ENCODE data around the gene TBC1D5.

Gene TBC1D5

GRCh38 chr3:17478673-17479072 lies 263.8 kb downstream of the TBC1D5 start:
- DNase-seq = peak in 1 of 2 experiments; percentile 51
- no peak for TF ChIP-seq GATA1 (IDR thresholded peaks at IDR 0.05; ENCODE audit: low read depth, low read length)

GRCh38 chr3:17473761-17474160 lies 268.7 kb downstream of the TBC1D5 start:
- peak in 1 of 2 experiments; percentile 20 for DNase-seq
- no peak for TF ChIP-seq POLR2A (IDR thresholded peaks at IDR 0.05; ENCODE audit: low read length)
- no peak for TF ChIP-seq GATA1 (IDR thresholded peaks at IDR 0.05; ENCODE audit: low read depth, low read length)

- DNase-seq = no peak
- TF ChIP-seq POLR2A (IDR thresholded peaks at IDR 0.05; ENCODE audit: low read length) = no peak
- no peak for TF ChIP-seq GATA1 (IDR thresholded peaks at IDR 0.05; ENCODE audit: low read depth, low read length)
Measured at GRCh38 chr3:17469954-17470353, 272.5 kb downstream of the TBC1D5 start.

GRCh38 chr3:17469520-17469919 lies 272.9 kb downstream of the TBC1D5 start:
- no peak for DNase-seq
- TF ChIP-seq POLR2A (IDR thresholded peaks at IDR 0.05; ENCODE audit: low read length) (no peak), GATA1 (IDR thresholded peaks at IDR 0.05; ENCODE audit: low read depth, low read length) (no peak)

- no peak for DNase-seq
- no peak for TF ChIP-seq GATA1 (IDR thresholded peaks at IDR 0.05; ENCODE audit: low read depth, low read length)
- TF ChIP-seq POLR2A (IDR thresholded peaks at IDR 0.05; ENCODE audit: low read length) = no peak
Measured at GRCh38 chr3:17466028-17466427, 276.4 kb downstream of the TBC1D5 start.

- TF ChIP-seq GATA1 (IDR thresholded peaks at IDR 0.05; ENCODE audit: low read depth, low read length) (no peak), POLR2A (IDR thresholded peaks at IDR 0.05; ENCODE audit: low read length) (no peak)
- DNase-seq = no peak
Measured at GRCh38 chr3:17459470-17459993, 282.9 kb downstream of the TBC1D5 start.

- no peak for DNase-seq
- TF ChIP-seq GATA1 (IDR thresholded peaks at IDR 0.05; ENCODE audit: low read depth, low read length) = no peak
- no peak for TF ChIP-seq POLR2A (IDR thresholded peaks at IDR 0.05; ENCODE audit: low read length)
Measured at GRCh38 chr3:17456650-17457049, 285.8 kb downstream of the TBC1D5 start.

- no peak for DNase-seq
- no peak for TF ChIP-seq POLR2A (IDR thresholded peaks at IDR 0.05; ENCODE audit: low read length)
Measured at GRCh38 chr3:17456046-17456445, 286.4 kb downstream of the TBC1D5 start.

- TF ChIP-seq POLR2A (IDR thresholded peaks at IDR 0.05; ENCODE audit: low read length) (no peak), GATA1 (IDR thresholded peaks at IDR 0.05; ENCODE audit: low read depth, low read length) (no peak)
- DNase-seq = peak; percentile 72
Measured at GRCh38 chr3:17444865-17445264, 297.6 kb downstream of the TBC1D5 start.

GRCh38 chr3:17443142-17443541 lies 299.3 kb downstream of the TBC1D5 start:
- TF ChIP-seq POLR2A (IDR thresholded peaks at IDR 0.05; ENCODE audit: low read length) (no peak), GATA1 (IDR thresholded peaks at IDR 0.05; ENCODE audit: low read depth, low read length) (no peak)

GRCh38 chr3:17442332-17443049 lies 299.9 kb downstream of the TBC1D5 start:
- DNase-seq = peak in 1 of 2 experiments; percentile 15
- no peak for TF ChIP-seq GATA1 (IDR thresholded peaks at IDR 0.05; ENCODE audit: low read depth, low read length)

More at GRCh38 chr3:17443142-17443541, 299.3 kb downstream of the TBC1D5 start:
- DNase-seq = peak; percentile 25 to 33

- DNase-seq = no peak
- TF ChIP-seq POLR2A (IDR thresholded peaks at IDR 0.05; ENCODE audit: low read length) (no peak), GATA1 (IDR thresholded peaks at IDR 0.05; ENCODE audit: low read depth, low read length) (no peak)
Measured at GRCh38 chr3:17433876-17434275, 308.6 kb downstream of the TBC1D5 start.

GRCh38 chr3:17432236-17432635 lies 310.2 kb downstream of the TBC1D5 start:
- TF ChIP-seq POLR2A (IDR thresholded peaks at IDR 0.05; ENCODE audit: low read length) (no peak), GATA1 (IDR thresholded peaks at IDR 0.05; ENCODE audit: low read depth, low read length) (no peak)
- DNase-seq = peak; percentile 49 to 71

GRCh38 chr3:17431484-17432045 lies 310.9 kb downstream of the TBC1D5 start:
- no peak for DNase-seq
- TF ChIP-seq GATA1 (IDR thresholded peaks at IDR 0.05; ENCODE audit: low read depth, low read length) (no peak), POLR2A (IDR thresholded peaks at IDR 0.05; ENCODE audit: low read length) (no peak)

GRCh38 chr3:17431004-17431403 lies 311.4 kb downstream of the TBC1D5 start:
- TF ChIP-seq GATA1 (IDR thresholded peaks at IDR 0.05; ENCODE audit: low read depth, low read length) = no peak
- TF ChIP-seq POLR2A (IDR thresholded peaks at IDR 0.05; ENCODE audit: low read length) = no peak
- DNase-seq = peak; percentile 35 to 66
